IPS-11a (cell line): Measurements from ENCODE around the gene DLST.
A peak's percentile ranks its signal among the peaks of the same experiment; 100 is the strongest.

Source experiments
- H3K4me3 ChIP-seq: one replicate; pipeline ENCODE4 v1.5.1; 2013; ENCODE audit warnings: low read depth, low read length, control low read depth

Gene DLST

GRCh38 chr14:74881431-74882102 is at the start of gene DLST:
TSS of gene DLST (plus strand) at chr14:74881916. CDS start at chr14:74881954, 38 bp downstream.
- H3K4me3 ChIP-seq: peak within 1 kb of the TSS; percentile 86

GRCh38 chr14:74832849-74833248 is 48.9 kb upstream of the DLST start:
- no peak overlapping the region for H3K4me3 ChIP-seq

GRCh38 chr14:74834692-74835392 is 46.9 kb upstream of the DLST start:
- H3K4me3 ChIP-seq: no peak overlapping the region

GRCh38 chr14:74835645-74836250 is 46.0 kb upstream of the DLST start:
- H3K4me3 ChIP-seq: no peak overlapping the region

- H3K4me3 ChIP-seq: no peak overlapping the region
These were observed 45.3 kb upstream of the DLST start for GRCh38 chr14:74836251-74836960.

- H3K4me3 ChIP-seq: no peak overlapping the region
These were observed 43.5 kb upstream of the DLST start for GRCh38 chr14:74838166-74838565.

- H3K4me3 ChIP-seq: no peak overlapping the region
These were observed 41.1 kb upstream of the DLST start for GRCh38 chr14:74840603-74841030.

GRCh38 chr14:74841230-74842207 is 40.2 kb upstream of the DLST start:
- H3K4me3 ChIP-seq: no peak overlapping the region

GRCh38 chr14:74843653-74844052 is 38.1 kb upstream of the DLST start:
- H3K4me3 ChIP-seq: no peak overlapping the region

- H3K4me3 ChIP-seq: no peak overlapping the region
These were observed 35.5 kb upstream of the DLST start for GRCh38 chr14:74846168-74846567.

- no peak overlapping the region for H3K4me3 ChIP-seq
These were observed 34.6 kb upstream of the DLST start for GRCh38 chr14:74846968-74847665.

- no peak overlapping the region for H3K4me3 ChIP-seq
These were observed 32.9 kb upstream of the DLST start for GRCh38 chr14:74848768-74849167.

GRCh38 chr14:74852922-74853530 is 28.7 kb upstream of the DLST start:
- no peak overlapping the region for H3K4me3 ChIP-seq

- no peak overlapping the region for H3K4me3 ChIP-seq
These were observed 28.1 kb upstream of the DLST start for GRCh38 chr14:74853581-74853980.

- H3K4me3 ChIP-seq: no peak overlapping the region
These were observed 26.7 kb upstream of the DLST start for GRCh38 chr14:74855021-74855420.

- H3K4me3 ChIP-seq: no peak overlapping the region
These were observed 25.8 kb upstream of the DLST start for GRCh38 chr14:74855945-74856344.

GRCh38 chr14:74856366-74856765 is 25.4 kb upstream of the DLST start:
- no peak overlapping the region for H3K4me3 ChIP-seq

GRCh38 chr14:74858022-74858421 is 23.7 kb upstream of the DLST start:
- no peak overlapping the region for H3K4me3 ChIP-seq
